OCI-LY3 (cell line): Measurements from ENCODE around the gene TBX4.

ENCODE experiments used
- CTCF ChIP-seq: fragments of 200-600, 300-600 bp; sonication (generic); IDR thresholded peaks from 2 replicates; pipeline ENCODE4 v1.5.1; 2014; ENCODE audit warnings: antibody characterized with exemption, low read length, low read depth
- EZH2phosphoT487 ChIP-seq: fragments of 200-600 bp; shearing (Covaris generic); IDR thresholded peaks from 2 replicates; pipeline ENCODE4 v1.6.1; 2018; ENCODE audit warnings: antibody characterized with exemption, mixed run types, low read depth

DNA sequence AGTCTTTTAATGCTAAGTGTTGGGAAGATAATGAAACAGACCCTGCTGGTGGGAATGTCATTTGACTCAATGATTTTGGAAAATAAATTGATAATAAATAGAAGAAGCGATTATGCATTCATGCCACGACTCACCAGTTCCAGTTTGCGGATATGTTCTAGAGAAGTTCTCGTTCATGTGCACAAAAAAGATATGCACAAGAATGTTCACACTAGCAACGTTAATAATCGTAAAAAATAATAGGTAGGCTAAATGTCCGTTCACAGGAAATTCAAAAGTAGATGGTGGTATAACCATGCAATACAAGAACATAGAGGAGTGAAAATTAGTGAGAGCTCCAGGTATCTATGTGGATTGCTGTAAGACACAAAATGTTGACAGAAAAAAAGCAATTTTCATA lies 79.0 kb downstream of the TBX4 start:
- no peak for TF ChIP-seq CTCF
- TF ChIP-seq EZH2phosphoT487 = no peak
